Liver (tissue), 3 donors: Measurements from ENCODE around the gene NARF.

Source experiments
- CTCF ChIP-seq: fragments of 150-350 bp; IDR thresholded peaks from 2 replicates; pipeline ENCODE4 v1.5.1; 2017; ENCODE audit warnings: improper control_type of control experiment, low read depth, low read length; ENCODE audit not compliant: missing input control
- EGR1 ChIP-seq, 2 donors: IDR thresholded peaks; 2 replicates each; pipeline ENCODE4 v1.6.1; 2016 to 2018; ENCODE audit warnings: antibody characterized with exemption in 2 of 2, low read depth in 2 of 2
- FOXA1 ChIP-seq: IDR thresholded peaks from 2 replicates; pipeline ENCODE4 v1.6.1; 2016; ENCODE audit warnings: antibody characterized with exemption
- GABPA ChIP-seq, 2 donors: IDR thresholded peaks in 1 of 2; conservative IDR thresholded peaks in 1 of 2; 2 replicates each; pipeline ENCODE4 v1.6.1; 2016; ENCODE audit warnings: antibody characterized with exemption in 2 of 2, mild to moderate bottlenecking in 1 of 2, moderate library complexity in 1 of 2
- HNF4A ChIP-seq, 2 donors: conservative IDR thresholded peaks; 2 replicates each; pipeline ENCODE4 v1.6.1; 2016; ENCODE audit warnings: antibody characterized with exemption in 2 of 2, mild to moderate bottlenecking in 2 of 2
- MAX ChIP-seq: IDR thresholded peaks from 2 replicates; pipeline ENCODE4 v1.6.1; 2016; ENCODE audit warnings: antibody characterized with exemption
- RAD21 ChIP-seq, 2 donors: IDR thresholded peaks; 2 replicates each; pipeline ENCODE4 v1.6.1; 2016; ENCODE audit warnings: antibody characterized with exemption in 2 of 2, mild to moderate bottlenecking in 2 of 2
- REST ChIP-seq: IDR thresholded peaks from 2 replicates; pipeline ENCODE4 v1.6.1; 2016; ENCODE audit warnings: antibody characterized with exemption, mild to moderate bottlenecking
- RXRA ChIP-seq, 2 donors: IDR thresholded peaks; 2 replicates each; pipeline ENCODE4 v1.6.1; 2017 to 2018; ENCODE audit warnings: antibody characterized with exemption in 2 of 2, mild to moderate bottlenecking in 1 of 2
- SP1 ChIP-seq: IDR thresholded peaks from 2 replicates; pipeline ENCODE4 v1.6.1; 2018; ENCODE audit warnings: antibody characterized with exemption, mild to moderate bottlenecking
- YY1 ChIP-seq: IDR thresholded peaks from 2 replicates; pipeline ENCODE4 v1.6.1; 2016; ENCODE audit warnings: antibody characterized with exemption, mild to moderate bottlenecking
- ZBTB33 ChIP-seq: IDR thresholded peaks from 2 replicates; pipeline ENCODE4 v1.6.1; 2016; ENCODE audit warnings: antibody characterized with exemption
- donor health status: healthy.
- donor health status: healthy.

DNA sequence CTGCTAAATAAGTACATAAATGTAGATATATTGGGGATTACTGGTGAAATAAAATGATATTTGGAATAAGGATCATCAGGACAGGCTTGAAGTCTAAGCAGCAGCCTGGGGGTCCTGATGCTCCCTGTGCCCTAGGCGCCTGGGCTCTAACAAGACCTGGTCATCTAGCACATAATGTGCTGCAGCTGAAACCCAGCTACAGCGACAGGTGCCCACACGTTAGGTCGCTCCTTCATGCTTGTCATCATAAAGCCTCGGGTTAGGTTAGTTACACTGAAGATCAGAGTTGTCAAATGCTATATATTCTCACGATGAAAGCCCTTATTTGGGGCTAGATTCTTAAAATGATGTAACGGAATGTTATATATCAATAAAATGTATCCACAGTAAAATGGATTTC is 11.5 kb downstream of the NARF start:
- TF ChIP-seq CTCF (no peak), REST (no peak), GABPA (IDR thresholded peaks at IDR 0.05 in 1 of 2, conservative IDR thresholded peaks at IDR 0.05 in 1 of 2) (no peak), ZBTB33 (no peak), YY1 (no peak), MAX (no peak), SP1 (no peak), EGR1 (IDR thresholded peaks at IDR 0.05; ENCODE audit: low read depth in 2 of 2) (no peak), HNF4A (conservative IDR thresholded peaks at IDR 0.05) (no peak), RXRA (IDR thresholded peaks at IDR 0.05) (no peak), RAD21 (IDR thresholded peaks at IDR 0.05) (no peak), FOXA1 (no peak)
